T-helper 1 cell treated with Interleukin-12 subunit alpha and Interleukin-12 subunit beta and Interleukin-4 antibody, amounts not matched to agents 30 μg/mL and 1 μg/mL, for 36 hours (primary cell): ENCODE measurements around the gene TANGO2.

Source experiments
- H3K27ac Mint-ChIP-seq: one replicate; pipeline ENCODE4 v1.8.0; 2021; ENCODE audit warnings: mild to moderate bottlenecking, mixed read lengths
- H3K27me3 Mint-ChIP-seq: one replicate; pipeline ENCODE4 v1.8.0; 2021; ENCODE audit warnings: low read depth, mixed read lengths
- H3K36me3 Mint-ChIP-seq: one replicate; pipeline ENCODE4 v1.8.0; 2021; ENCODE audit warnings: low read depth, mixed read lengths
- H3K4me1 Mint-ChIP-seq: one replicate; pipeline ENCODE4 v1.8.0; 2021; ENCODE audit warnings: low read depth, mixed read lengths
- H3K4me3 Mint-ChIP-seq: one replicate; pipeline ENCODE4 v1.8.0; 2021; ENCODE audit warnings: mild to moderate bottlenecking, moderate library complexity, mixed read lengths
- H3K9me3 Mint-ChIP-seq: one replicate; pipeline ENCODE4 v1.8.0; 2021; ENCODE audit warnings: mixed read lengths

Gene TANGO2

DNA sequence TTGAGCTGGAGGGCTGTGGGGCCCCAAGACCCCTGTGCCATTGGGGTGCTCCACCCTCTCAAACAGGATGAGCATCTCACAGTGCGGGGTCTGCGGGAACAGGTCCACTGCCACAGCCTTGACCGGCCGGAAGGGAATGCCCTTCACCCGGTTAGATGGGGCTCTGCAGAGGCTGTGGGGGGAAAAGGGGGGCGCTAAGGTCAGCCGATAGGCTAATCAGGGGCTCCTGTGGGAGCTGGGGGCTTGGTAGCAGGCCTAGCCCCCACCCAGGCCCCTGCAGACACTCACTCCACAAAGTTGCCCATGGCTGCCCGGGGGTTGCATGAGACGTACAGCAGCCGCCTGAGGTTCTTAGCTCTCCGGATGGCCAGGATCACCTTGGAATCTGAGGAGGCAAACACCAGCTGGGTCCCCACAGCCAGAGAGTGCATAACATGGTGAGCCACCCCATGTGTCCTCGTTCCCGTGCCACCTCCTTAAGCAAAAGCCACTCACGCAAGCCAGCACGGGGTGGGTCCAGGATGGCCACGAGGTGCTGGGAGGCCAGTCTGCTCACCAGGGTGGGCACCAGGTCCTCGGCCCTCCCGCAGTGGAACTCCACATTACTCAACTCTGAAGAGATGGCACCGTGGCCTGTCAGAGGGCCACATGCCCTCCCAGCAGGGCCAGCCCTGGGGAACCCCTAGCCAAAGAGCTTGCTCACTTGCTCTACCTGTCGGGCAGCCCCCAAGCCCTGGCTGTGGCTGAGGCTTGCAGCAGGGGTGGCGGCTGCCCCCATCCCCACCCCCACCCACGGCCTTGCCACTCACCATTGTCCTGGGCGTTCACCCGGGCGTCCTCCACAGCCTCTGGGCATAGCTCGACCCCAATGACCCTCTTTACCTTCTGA is 92.0 kb downstream of the TANGO2 start:
- Mint-ChIP-seq H3K4me3 (no peak overlapping the region), H3K4me1 (peaks cover 13% of the 10 kb centered on the region), H3K36me3 (peaks cover 20% of the 10 kb centered on the region), H3K27me3 (no peaks in the 10 kb centered on the region), H3K27ac (peak overlapping the region; percentile 9), H3K9me3 (no peaks in the 10 kb centered on the region)

DNA sequence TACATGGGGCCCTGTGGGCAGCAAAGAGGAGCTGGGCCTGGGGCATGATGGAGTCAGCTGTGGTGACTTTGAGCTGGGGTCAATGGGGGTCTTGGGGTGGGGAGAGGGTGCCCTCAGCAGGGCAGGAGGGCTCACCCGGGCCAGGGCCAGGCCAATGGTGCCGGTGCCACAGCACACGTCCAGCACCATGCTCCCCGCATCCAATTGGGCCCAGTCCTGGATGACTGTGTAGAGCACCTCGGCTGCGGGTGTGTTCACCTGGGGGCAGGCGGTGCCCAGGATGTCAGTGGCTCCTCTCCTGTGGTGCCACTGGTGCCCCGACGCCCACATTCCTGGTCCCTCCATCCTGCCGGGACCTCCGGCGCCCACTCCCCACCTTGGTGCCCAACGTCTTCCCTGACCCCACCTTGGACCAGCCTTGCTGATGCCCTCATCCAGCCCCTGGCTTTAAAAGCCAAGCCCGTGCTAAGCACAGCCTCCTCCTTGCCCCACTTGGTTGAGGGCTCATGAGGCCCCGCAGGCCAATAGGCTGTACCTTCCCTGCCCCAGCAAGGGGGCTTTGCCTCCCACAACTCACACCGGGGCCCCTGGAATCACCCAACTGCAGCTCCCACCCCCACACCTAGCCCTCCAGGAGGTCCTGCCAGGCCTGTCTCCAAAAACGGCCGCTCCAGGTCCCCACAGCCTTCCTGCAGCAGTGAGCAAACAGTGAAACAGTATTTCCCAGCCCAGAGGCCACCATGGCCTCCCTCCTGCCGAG is 92.8 kb downstream of the TANGO2 start:
- Mint-ChIP-seq H3K9me3 (no peaks in the 10 kb centered on the region), H3K4me1 (peaks cover 16% of the 10 kb centered on the region), H3K27ac (peak overlapping the region; percentile 14), H3K36me3 (peaks cover 18% of the 10 kb centered on the region), H3K27me3 (no peaks in the 10 kb centered on the region), H3K4me3 (no peak overlapping the region)

DNA sequence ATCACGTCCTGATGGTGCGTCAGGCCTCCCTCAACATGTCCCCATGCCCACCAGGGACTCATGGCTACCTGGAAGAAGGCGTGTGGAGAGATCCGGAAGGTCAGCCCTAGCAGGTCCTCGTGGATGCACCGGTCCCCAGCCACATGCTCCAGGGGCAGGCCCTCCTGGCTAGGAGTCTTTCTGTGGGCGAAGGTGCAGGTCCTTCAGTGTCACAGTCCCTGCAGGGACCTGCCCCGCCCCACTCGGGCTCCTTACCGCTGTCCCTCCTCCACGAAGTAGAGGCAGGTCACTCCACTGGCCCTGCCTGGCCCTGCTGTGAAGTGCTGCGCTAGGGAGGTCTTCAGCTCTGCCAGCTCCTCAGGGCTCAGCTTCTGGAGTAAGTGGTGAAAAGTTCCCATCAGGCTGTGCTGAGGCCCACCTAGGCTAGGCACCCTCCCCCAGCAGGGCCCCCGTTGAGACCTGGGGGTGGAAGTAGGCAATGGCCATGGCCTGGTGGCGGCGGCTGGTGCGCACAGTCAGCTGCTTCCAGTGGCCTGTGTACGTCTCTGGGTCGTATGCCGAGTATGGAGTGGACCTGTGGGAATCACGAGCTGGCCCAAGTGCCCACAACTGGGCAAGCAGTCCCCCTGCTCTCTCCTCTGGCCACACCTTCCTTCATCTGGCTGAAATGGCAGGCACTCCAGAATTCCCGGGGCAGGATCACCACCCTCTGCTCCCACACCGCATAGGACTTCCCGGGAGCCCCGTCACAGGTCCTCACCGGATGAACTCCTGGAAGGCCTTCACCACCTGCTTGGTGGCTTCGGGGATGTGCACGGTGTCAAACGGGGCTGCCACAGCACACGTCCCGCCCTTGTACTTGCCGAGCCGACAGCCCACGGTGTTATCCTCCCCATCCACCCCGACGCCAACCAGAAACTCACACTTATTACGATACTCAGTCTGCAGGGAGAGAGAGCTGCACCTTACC is 93.9 kb downstream of the TANGO2 start:
- Mint-ChIP-seq H3K4me3 (peak overlapping the region; percentile 78), H3K27me3 (no peaks in the 10 kb centered on the region), H3K36me3 (peaks cover 21% of the 10 kb centered on the region), H3K4me1 (peaks cover 21% of the 10 kb centered on the region), H3K27ac (peak overlapping the region; percentile 60), H3K9me3 (no peaks in the 10 kb centered on the region)

DNA sequence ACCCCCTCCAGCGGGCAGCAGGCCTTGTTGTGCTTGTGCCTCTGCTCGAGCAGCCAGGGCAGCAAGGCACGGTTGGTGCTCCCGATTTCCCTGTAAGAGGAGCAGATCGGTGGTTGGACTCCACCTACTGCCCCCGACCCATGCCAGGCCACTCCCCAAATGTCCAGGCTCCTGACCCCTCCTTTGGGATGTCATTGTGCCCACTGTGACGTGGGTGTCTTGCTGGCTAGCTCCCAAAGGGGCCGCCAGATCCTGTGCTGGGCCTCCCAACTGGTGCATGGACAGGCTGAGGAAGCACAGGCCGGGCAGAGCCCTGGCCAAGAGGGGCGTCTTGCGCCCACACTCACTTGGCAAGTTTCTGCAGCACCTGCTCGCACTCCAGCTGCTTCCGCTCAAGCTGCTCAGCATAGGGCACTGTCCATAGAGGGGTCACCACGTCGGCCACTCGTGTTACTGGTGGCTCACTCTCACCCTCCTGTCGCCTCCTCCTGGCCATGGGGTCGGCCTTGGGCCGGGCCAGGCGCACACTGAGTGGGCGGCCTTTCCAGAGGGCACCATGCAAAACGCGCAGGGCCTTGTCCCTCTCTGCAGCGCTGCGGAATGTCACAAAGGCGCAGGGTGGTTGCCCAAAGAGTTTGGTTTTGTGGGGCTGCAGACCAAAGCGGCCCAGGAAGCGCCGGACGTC is 94.9 kb downstream of the TANGO2 start, which contains the start of gene RANBP1:
Gene RANBP1 (plus strand): TSS at position 414 of the 685 bp plus-strand sequence. CDS start 81 bp downstream, at position 495.
- Mint-ChIP-seq H3K4me1 (peaks cover 23% of the 10 kb centered on the region), H3K27ac (peak within 1 kb of the TSS; percentile 98), H3K27me3 (no peaks in the 10 kb centered on the region), H3K36me3 (peaks cover 26% of the 10 kb centered on the region), H3K4me3 (peak within 1 kb of the TSS; percentile 97), H3K9me3 (no peaks in the 10 kb centered on the region)

DNA sequence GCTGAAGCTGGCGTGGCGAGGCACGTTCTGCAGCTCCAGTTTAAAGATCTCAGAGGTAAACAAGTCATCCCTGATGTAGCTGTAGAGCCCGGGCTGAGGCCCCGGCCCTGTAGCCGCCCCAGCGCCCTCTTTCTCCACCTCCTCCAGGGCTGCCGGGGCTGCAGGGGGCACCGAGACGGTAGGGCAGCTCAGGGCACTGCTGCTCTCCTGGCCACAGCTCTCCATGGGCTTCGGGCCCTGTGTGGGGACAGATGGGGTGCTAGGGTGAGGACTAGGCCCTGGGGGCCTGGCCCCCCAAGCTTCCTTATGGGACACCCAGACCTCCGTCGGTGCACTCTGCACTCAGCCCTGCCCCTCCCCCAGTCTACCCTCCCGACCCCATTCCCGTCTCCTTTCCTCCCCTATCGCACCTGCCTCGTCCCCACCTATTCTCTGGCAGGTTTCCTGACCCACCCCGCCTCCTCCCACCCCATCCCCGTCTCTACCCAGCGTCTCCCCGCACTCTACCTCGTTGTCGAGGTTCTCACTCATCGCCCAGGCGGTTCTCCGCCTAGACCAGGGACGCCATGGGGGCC is 95.6 kb downstream of the TANGO2 start:
- H3K27me3 Mint-ChIP-seq, result no peaks in the 10 kb centered on the region
- no peaks in the 10 kb centered on the region for H3K9me3 Mint-ChIP-seq
- peaks cover 26% of the 10 kb centered on the region for H3K36me3 Mint-ChIP-seq
- peaks cover 19% of the 10 kb centered on the region for H3K4me1 Mint-ChIP-seq
- peak overlapping the region; percentile 97 for H3K4me3 Mint-ChIP-seq
- peak overlapping the region; percentile 98 for H3K27ac Mint-ChIP-seq
